Neural cell (in vitro differentiated cells): ENCODE measurements around the gene C1QB. TPM values are rescaled to one million over a fixed set of nuclear protein-coding genes. Genes with fewer than 3 reads are reported as not detected.

Experiments
- H2AFZ ChIP-seq: fragments of 200-600, 300-800 bp; sonication (generic), shearing (Covaris generic); 2 replicates; pipeline ENCODE4 v1.6.0; 2014; ENCODE audit warnings: low read depth, mild to moderate bottlenecking, antibody characterized with exemption, low read length, moderate library complexity
- H3F3A ChIP-seq: fragments of 200-600 bp; shearing (Covaris generic); 2 replicates; pipeline ENCODE4 v1.6.1; 2016; ENCODE audit warnings: mild to moderate bottlenecking, moderate library complexity, mixed read lengths, antibody characterized with exemption, low read length; ENCODE audit not compliant: insufficient read depth, poor library complexity, severe bottlenecking
- H3K27ac ChIP-seq: fragments of 200-600, 300-800 bp; sonication (generic), shearing (Covaris generic); 2 replicates; pipeline ENCODE4 v1.5.1; 2014; ENCODE audit warnings: mild to moderate bottlenecking, low read length, moderate library complexity
- H3K27me3 ChIP-seq: fragments of 300-800, 200-600 bp; sonication (generic), shearing (Covaris generic); 2 replicates; pipeline ENCODE4 v1.6.0; 2014; ENCODE audit warnings: mild to moderate bottlenecking, low read depth, low read length, moderate library complexity; ENCODE audit not compliant: insufficient read depth
- H3K36me3 ChIP-seq: fragments of 300-800, 200-600 bp; sonication (generic), shearing (Covaris generic); 2 replicates; pipeline ENCODE4 v1.5.1; 2014; ENCODE audit warnings: mild to moderate bottlenecking, antibody characterized with exemption, low read length, moderate library complexity; ENCODE audit not compliant: insufficient read depth
- H3K4me2 ChIP-seq: fragments of 300-800, 200-600 bp; sonication (generic), shearing (Covaris generic); 2 replicates; pipeline ENCODE4 v1.6.0; 2014; ENCODE audit warnings: mild to moderate bottlenecking, low read length
- H3K4me3 ChIP-seq: fragments of 300-800, 200-600 bp; sonication (generic), shearing (Covaris generic); 2 replicates; pipeline ENCODE4 v1.5.1; 2014; ENCODE audit warnings: mild to moderate bottlenecking, low read length, moderate library complexity
- H3K79me2 ChIP-seq: fragments of 200-600 bp; shearing (Covaris generic); replicated peaks from 2 replicates; pipeline ENCODE4 v1.6.0; 2014; ENCODE audit warnings: mild to moderate bottlenecking, low read length, moderate library complexity; ENCODE audit not compliant: insufficient read depth
- H3K9ac ChIP-seq: fragments of 300-800, 200-600 bp; sonication (generic), shearing (Covaris generic); 2 replicates; pipeline ENCODE4 v1.6.1; 2016; ENCODE audit warnings: mild to moderate bottlenecking, low read length, mixed read lengths
- H3K9me2 ChIP-seq: fragments of 200-600 bp; shearing (Covaris generic); 2 replicates; pipeline ENCODE4 v1.6.1; 2016; ENCODE audit warnings: mild to moderate bottlenecking, low read length, mixed read lengths; ENCODE audit not compliant: insufficient read depth
- H3K9me3 ChIP-seq: fragments of 200-600, 300-800 bp; sonication (generic), shearing (Covaris generic); 2 replicates; pipeline ENCODE4 v1.6.1; 2016; ENCODE audit warnings: mild to moderate bottlenecking, mixed run types, low read length, moderate library complexity, mixed read lengths
- H4K20me1 ChIP-seq: fragments of 200-600 bp; shearing (Covaris generic); 2 replicates; pipeline ENCODE4 v1.6.1; 2016; ENCODE audit warnings: mild to moderate bottlenecking, mixed run types; ENCODE audit not compliant: insufficient read depth
- CTCF ChIP-seq: fragments of 450-650 bp; IDR thresholded peaks from 2 replicates; pipeline ENCODE4 v1.5.1; 2014; ENCODE audit warnings: antibody characterized with exemption, mild to moderate bottlenecking, moderate library complexity; ENCODE audit not compliant: poor library complexity, severe bottlenecking
- EZH2 ChIP-seq: fragments of 200-600, 300-800 bp; shearing (Covaris generic), sonication (generic); IDR thresholded peaks from 2 replicates; pipeline ENCODE4 v1.6.1; 2014; ENCODE audit warnings: antibody characterized with exemption, low read length, borderline replicate concordance, mild to moderate bottlenecking; ENCODE audit not compliant: insufficient read depth, poor library complexity, severe bottlenecking
- MXI1 ChIP-seq: fragments of 450-650 bp; conservative IDR thresholded peaks from 2 replicates; pipeline ENCODE4 v1.6.1; 2014; ENCODE audit warnings: antibody characterized with exemption, mild to moderate bottlenecking; ENCODE audit not compliant: poor library complexity, severe bottlenecking
- POLR2AphosphoS5 ChIP-seq: IDR thresholded peaks from 2 replicates; pipeline ENCODE4 v1.6.1; 2012
- RAD21 ChIP-seq: fragments of 450-650 bp; conservative IDR thresholded peaks from 2 replicates; pipeline ENCODE4 v1.6.1; 2014; ENCODE audit warnings: antibody characterized with exemption, mild to moderate bottlenecking, moderate library complexity
- REST ChIP-seq: IDR thresholded peaks from 2 replicates; pipeline ENCODE4 v1.6.1; 2012; ENCODE audit warnings: borderline replicate concordance
- SMC3 ChIP-seq: fragments of 450-650 bp; conservative IDR thresholded peaks from 2 replicates; pipeline ENCODE4 v1.6.1; 2014; ENCODE audit warnings: antibody characterized with exemption, mild to moderate bottlenecking, moderate library complexity; ENCODE audit not compliant: poor library complexity
- TAF1 ChIP-seq: IDR thresholded peaks from 2 replicates; pipeline ENCODE4 v1.6.1; 2012; ENCODE audit warnings: low read depth
- polyA plus RNA-seq: library from polyadenylated mRNA; depleted of rRNA; stranded (reverse); fragments of >200 nt; gene quantifications from 2 replicates; pipeline ENCODE4 v1.2.3, GENCODE V29; 2014

The C1QB gene
- polyA plus RNA-seq, 1 donor from 2014 or later, result not detected

GRCh38 chr1:22708777-22709176, 55.7 kb downstream of the C1QB start:
- H3K27me3 ChIP-seq, result no peaks in the 10 kb centered on the region
- H3K79me2 ChIP-seq, result peaks cover 28% of the 10 kb centered on the region
- no peaks in the 10 kb centered on the region for H3K9me3 ChIP-seq
- H4K20me1 ChIP-seq, result no peaks in the 10 kb centered on the region
- no peak overlapping the region for H3K9ac ChIP-seq
- no peaks in the 10 kb centered on the region for H3K36me3 ChIP-seq
- H3K4me3 ChIP-seq, result no peak overlapping the region
- H3K4me2 ChIP-seq, result no peak overlapping the region
- H3K9me2 ChIP-seq, result no peaks in the 10 kb centered on the region
- no peak overlapping the region for H3K27ac ChIP-seq
- TF ChIP-seq CTCF (no peak), MXI1 (no peak), SMC3 (no peak)
- no peaks in the 10 kb centered on the region for H3F3A ChIP-seq
- H2AFZ ChIP-seq, result no peak overlapping the region

GRCh38 chr1:22709227-22709626, 56.2 kb downstream of the C1QB start:
- Histone ChIP-seq H4K20me1 (no peaks in the 10 kb centered on the region), H3K9me3 (no peaks in the 10 kb centered on the region), H3K27ac (peak overlapping the region; percentile 92), H3K36me3 (no peaks in the 10 kb centered on the region), H3K4me2 (peak overlapping the region; percentile 84), H3K9ac (peak overlapping the region; percentile 89), H2AFZ (no peak overlapping the region), H3K27me3 (no peaks in the 10 kb centered on the region), H3K4me3 (peak overlapping the region; percentile 77), H3K9me2 (no peaks in the 10 kb centered on the region), H3K79me2 (peaks cover 28% of the 10 kb centered on the region), H3F3A (no peaks in the 10 kb centered on the region)
- TF ChIP-seq RAD21, result no peak
- no peak for TF ChIP-seq POLR2AphosphoS5
- peak; percentile 37 for TF ChIP-seq CTCF
- no peak for TF ChIP-seq EZH2

- Histone ChIP-seq H3K9ac (peak overlapping the region; percentile 89), H3K9me2 (no peaks in the 10 kb centered on the region), H3K79me2 (peaks cover 37% of the 10 kb centered on the region), H3K4me3 (peak overlapping the region; percentile 77), H3K27me3 (no peaks in the 10 kb centered on the region), H3K36me3 (no peaks in the 10 kb centered on the region), H3F3A (no peaks in the 10 kb centered on the region), H3K4me2 (peak overlapping the region; percentile 84), H3K27ac (peak overlapping the region; percentile 92), H2AFZ (peak overlapping the region; percentile 80), H4K20me1 (peaks cover 3% of the 10 kb centered on the region), H3K9me3 (no peaks in the 10 kb centered on the region)
- TF ChIP-seq REST, result peak; percentile 52
- TF ChIP-seq MXI1, result peak; percentile 20
- TF ChIP-seq EZH2, result no peak
- no peak for TF ChIP-seq CTCF
- TF ChIP-seq POLR2AphosphoS5, result peak; percentile 64
- peak; percentile 56 for TF ChIP-seq TAF1
These were observed 57.1 kb downstream of the C1QB start for GRCh38 chr1:22709891-22710700.
